ENCODE measurements around the gene BCL10. TPM values are rescaled to one million over a fixed set of nuclear protein-coding genes. Genes with fewer than 3 reads are reported as not detected.

The BCL10 gene
- total and polyA plus RNA-seq, 2 of the 13 experiments (the other 11 are each of a cell fraction or from before 2014, with no cell fraction given), result 3.7 to 14.1 TPM

DNA sequence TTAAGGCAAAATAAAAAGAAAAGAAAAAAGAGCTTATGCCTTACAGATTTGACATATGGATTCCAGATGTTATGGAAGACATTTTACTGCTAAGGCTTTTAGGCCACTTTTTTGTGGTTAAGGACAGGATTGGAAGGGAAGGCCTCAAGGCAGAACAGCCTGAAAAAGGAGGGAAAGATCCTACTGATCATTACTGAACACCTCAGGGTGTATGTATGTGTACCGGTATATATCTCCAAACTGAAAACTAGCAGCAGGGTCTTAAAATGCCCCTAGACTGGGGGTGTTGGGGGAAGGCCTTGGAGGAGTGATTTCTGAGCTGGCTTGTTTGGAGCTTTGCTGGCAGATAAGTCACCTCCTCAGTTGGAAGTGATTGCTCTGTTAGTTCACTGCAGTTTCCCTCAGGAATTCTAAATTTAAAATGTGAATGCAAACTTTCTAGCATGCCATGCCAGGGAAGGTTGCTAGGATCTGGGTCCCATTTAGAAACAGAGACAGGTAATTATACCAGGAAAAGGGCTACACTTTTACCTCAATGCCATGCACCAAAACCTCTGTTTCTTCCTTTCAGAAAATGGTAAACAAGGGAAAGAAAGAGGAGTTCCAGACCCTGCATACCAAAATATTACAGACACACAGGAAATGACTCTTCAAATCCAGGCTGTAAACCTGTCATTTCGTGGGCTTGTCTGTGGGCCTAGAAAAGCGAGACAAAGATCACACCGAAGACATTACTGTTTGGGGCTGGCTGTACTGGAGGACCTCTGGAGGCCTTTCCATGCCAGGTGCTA lies 32.0 kb downstream of the BCL10 start (continued):
- TF ChIP-seq, protein P1, sequence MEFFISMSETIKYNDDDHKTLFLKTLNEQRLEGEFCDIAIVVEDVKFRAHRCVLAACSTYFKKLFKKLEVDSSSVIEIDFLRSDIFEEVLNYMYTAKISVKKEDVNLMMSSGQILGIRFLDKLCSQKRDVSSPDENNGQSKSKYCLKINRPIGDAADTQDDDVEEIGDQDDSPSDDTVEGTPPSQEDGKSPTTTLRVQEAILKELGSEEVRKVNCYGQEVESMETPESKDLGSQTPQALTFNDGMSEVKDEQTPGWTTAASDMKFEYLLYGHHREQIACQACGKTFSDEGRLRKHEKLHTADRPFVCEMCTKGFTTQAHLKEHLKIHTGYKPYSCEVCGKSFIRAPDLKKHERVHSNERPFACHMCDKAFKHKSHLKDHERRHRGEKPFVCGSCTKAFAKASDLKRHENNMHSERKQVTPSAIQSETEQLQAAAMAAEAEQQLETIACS (CRISPR knock-in tag; IDR thresholded peaks at IDR 0.05), result no peak
- TF ChIP-seq FOXA1 (IDR thresholded peaks at IDR 0.05) (no peak), FOXA1 (CRISPR knock-in tag; IDR thresholded peaks at IDR 0.05) (no peak), PCBP2 (optimal IDR thresholded peaks at IDR 0.05; ENCODE audit: low read depth, low read length, poor library complexity, severe bottlenecking) (no peak), HOXD1 (CRISPR knock-in tag; IDR thresholded peaks at IDR 0.05) (no peak), ZNF510 (CRISPR knock-in tag; IDR thresholded peaks at IDR 0.05; ENCODE audit: low read depth) (no peak), ZNF335 (CRISPR knock-in tag; IDR thresholded peaks at IDR 0.05) (no peak)
- TF ChIP-seq, protein P2, sequence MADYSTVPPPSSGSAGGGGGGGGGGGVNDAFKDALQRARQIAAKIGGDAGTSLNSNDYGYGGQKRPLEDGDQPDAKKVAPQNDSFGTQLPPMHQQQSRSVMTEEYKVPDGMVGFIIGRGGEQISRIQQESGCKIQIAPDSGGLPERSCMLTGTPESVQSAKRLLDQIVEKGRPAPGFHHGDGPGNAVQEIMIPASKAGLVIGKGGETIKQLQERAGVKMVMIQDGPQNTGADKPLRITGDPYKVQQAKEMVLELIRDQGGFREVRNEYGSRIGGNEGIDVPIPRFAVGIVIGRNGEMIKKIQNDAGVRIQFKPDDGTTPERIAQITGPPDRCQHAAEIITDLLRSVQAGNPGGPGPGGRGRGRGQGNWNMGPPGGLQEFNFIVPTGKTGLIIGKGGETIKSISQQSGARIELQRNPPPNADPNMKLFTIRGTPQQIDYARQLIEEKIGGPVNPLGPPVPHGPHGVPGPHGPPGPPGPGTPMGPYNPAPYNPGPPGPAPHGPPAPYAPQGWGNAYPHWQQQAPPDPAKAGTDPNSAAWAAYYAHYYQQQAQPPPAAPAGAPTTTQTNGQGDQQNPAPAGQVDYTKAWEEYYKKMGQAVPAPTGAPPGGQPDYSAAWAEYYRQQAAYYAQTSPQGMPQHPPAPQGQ (CRISPR knock-in tag; IDR thresholded peaks at IDR 0.05; ENCODE audit: borderline replicate concordance), result no peak

DNA sequence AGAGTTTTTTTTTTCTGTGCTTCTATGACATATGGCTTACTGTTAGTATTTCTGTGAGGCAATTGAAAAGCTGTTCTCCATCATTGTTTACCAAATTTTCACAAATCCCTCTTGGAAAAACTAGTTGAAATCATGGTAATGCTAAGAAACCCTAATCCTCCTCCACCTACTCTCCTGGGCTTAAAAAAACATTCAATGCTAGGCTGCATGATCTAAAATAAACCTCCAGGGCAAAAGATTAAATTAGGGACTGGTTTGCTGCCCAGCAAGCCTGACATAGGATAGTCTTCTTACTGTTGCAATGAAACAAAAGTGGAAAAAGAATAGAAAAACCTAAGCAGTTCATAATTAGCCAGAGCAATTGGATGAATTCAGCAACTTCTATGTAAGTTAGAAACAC lies 33.1 kb downstream of the BCL10 start:
- POLR2A ChIA-PET, result no interaction called here
- Histone ChIP-seq H3K27me3 (ENCODE audit: control insufficient read depth in 1 of 2, insufficient read depth in 2 of 2, low read length in 2 of 2) (no peaks in the 10 kb centered on the region), H3K4me2 (ENCODE audit: low read depth, low read length) (no peak overlapping the region), H3K36me3 (replicated peaks in 1 of 2; ENCODE audit: control insufficient read depth in 1 of 2, insufficient read depth in 2 of 2, low read length in 2 of 2) (no peaks in the 10 kb centered on the region), H2AFZ (ENCODE audit: low read length) (no peak overlapping the region), H3K9me3 (ENCODE audit: low read length) (no peaks in the 10 kb centered on the region), H3K4me3 (replicated peaks in 1 of 3; ENCODE audit: insufficient read depth in 1 of 3, low read depth in 2 of 3, low read length in 3 of 3) (no peak overlapping the region), H3K4me1 (ENCODE audit: insufficient read depth, low read length) (0 out of 2 replicates have a peak, but pooled peaks cover 7% of the 10 kb centered on the region), H3K9ac (ENCODE audit: insufficient read depth, low read depth, low read length) (no peak overlapping the region), H4K20me1 (ENCODE audit: insufficient read depth, low read length) (no peaks in the 10 kb centered on the region), H3K79me2 (ENCODE audit: insufficient read depth, low read length) (no peaks in the 10 kb centered on the region), H3K27ac (ENCODE audit: extremely low read length, insufficient read depth, low read length) (no peak overlapping the region)
- intact Hi-C loops (cut with micrococcal nuclease; ENCODE audit: unreplicated experiment), result no loop called here
- in situ Hi-C loops (cut with HindIII; ENCODE audit: extremely low pct_ligation_motif_present, low pct_unique_long_range_greater_than_20kb), result no loop called here
- FAIRE-seq, result no peak
- ATAC-seq, result no peak
- no peak for DNase-seq (ENCODE audit: low spot score)
- BruUV-seq (replicated peaks), result no TSS peak
- CTCF ChIA-PET (ENCODE audit: low intra/inter-chr PET ratio, low total read pairs), result no interaction called here
- TF ChIP-seq RORA (CRISPR knock-in tag; IDR thresholded peaks at IDR 0.05) (no peak), PTBP1 (IDR thresholded peaks at IDR 0.05; ENCODE audit: low read depth, low read length, poor library complexity, severe bottlenecking) (no peak), SP2 (CRISPR knock-in tag; IDR thresholded peaks at IDR 0.05) (no peak), ZNF354B (CRISPR knock-in tag; IDR thresholded peaks at IDR 0.05) (no peak), ZNF749 (CRISPR knock-in tag; IDR thresholded peaks at IDR 0.05; ENCODE audit: borderline replicate concordance) (no peak), ZNF564 (CRISPR knock-in tag; IDR thresholded peaks at IDR 0.05) (no peak), CBX1 (IDR thresholded peaks at IDR 0.05; ENCODE audit: low read depth) (no peak)
- TF ChIP-seq, protein P3, sequence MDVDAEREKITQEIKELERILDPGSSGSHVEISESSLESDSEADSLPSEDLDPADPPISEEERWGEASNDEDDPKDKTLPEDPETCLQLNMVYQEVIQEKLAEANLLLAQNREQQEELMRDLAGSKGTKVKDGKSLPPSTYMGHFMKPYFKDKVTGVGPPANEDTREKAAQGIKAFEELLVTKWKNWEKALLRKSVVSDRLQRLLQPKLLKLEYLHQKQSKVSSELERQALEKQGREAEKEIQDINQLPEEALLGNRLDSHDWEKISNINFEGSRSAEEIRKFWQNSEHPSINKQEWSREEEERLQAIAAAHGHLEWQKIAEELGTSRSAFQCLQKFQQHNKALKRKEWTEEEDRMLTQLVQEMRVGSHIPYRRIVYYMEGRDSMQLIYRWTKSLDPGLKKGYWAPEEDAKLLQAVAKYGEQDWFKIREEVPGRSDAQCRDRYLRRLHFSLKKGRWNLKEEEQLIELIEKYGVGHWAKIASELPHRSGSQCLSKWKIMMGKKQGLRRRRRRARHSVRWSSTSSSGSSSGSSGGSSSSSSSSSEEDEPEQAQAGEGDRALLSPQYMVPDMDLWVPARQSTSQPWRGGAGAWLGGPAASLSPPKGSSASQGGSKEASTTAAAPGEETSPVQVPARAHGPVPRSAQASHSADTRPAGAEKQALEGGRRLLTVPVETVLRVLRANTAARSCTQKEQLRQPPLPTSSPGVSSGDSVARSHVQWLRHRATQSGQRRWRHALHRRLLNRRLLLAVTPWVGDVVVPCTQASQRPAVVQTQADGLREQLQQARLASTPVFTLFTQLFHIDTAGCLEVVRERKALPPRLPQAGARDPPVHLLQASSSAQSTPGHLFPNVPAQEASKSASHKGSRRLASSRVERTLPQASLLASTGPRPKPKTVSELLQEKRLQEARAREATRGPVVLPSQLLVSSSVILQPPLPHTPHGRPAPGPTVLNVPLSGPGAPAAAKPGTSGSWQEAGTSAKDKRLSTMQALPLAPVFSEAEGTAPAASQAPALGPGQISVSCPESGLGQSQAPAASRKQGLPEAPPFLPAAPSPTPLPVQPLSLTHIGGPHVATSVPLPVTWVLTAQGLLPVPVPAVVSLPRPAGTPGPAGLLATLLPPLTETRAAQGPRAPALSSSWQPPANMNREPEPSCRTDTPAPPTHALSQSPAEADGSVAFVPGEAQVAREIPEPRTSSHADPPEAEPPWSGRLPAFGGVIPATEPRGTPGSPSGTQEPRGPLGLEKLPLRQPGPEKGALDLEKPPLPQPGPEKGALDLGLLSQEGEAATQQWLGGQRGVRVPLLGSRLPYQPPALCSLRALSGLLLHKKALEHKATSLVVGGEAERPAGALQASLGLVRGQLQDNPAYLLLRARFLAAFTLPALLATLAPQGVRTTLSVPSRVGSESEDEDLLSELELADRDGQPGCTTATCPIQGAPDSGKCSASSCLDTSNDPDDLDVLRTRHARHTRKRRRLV (CRISPR knock-in tag; IDR thresholded peaks at IDR 0.05), result no peak
